GM12872 (cell line): ENCODE results near the gene DTHD1.

Source experiments
- TF ChIP-seq, protein P1 (sequence below): IDR thresholded peaks from 3 replicates; pipeline ENCODE4 v1.5.1; 2011; ENCODE audit warnings: low read depth, mild to moderate bottlenecking, low read length, moderate library complexity; ENCODE audit not compliant: insufficient read depth

DTHD1 gene

DNA sequence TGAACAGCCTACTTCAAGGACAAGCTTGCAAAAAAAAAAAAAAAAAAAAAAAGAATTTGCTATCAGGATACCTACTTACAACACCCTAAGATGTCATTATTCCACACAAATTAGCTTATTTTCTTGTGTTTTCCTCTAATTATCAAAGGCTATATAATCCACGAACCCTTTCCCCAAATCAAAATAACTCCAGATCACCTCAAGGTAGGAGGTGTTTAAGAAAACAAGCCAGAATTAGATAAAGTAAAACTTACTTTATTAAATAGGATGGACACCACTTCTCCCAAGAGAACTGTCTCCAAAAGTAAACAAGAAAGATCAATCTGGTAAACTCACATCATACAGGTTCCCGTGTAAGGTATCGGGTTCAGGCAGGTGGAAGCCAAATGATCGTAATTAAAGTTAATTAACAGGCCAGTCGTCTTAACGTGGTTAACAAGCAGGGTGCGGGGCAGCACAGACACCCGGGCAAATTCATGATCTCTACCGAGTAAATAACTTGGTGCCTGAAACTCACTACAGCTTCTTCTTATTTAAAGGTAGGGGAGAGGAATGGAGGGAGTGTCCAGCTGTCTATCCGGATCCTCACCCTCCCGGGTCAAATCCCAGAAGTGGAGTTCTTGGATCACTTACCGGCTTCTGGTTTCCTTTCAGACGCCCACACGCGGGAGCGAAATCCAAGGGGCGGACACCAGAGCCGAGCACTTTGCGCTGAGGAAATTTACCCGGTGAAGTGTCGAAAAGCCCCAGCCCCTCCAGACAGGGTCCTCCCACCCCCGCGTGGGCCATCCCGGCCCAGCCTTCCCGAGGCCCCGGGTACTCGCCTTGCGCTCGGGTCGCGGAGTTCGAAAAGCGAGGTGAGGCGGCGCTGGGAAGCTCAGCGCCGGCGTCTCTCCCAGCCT lies 37.8 kb upstream of the DTHD1 start:
- TF ChIP-seq, protein P1, sequence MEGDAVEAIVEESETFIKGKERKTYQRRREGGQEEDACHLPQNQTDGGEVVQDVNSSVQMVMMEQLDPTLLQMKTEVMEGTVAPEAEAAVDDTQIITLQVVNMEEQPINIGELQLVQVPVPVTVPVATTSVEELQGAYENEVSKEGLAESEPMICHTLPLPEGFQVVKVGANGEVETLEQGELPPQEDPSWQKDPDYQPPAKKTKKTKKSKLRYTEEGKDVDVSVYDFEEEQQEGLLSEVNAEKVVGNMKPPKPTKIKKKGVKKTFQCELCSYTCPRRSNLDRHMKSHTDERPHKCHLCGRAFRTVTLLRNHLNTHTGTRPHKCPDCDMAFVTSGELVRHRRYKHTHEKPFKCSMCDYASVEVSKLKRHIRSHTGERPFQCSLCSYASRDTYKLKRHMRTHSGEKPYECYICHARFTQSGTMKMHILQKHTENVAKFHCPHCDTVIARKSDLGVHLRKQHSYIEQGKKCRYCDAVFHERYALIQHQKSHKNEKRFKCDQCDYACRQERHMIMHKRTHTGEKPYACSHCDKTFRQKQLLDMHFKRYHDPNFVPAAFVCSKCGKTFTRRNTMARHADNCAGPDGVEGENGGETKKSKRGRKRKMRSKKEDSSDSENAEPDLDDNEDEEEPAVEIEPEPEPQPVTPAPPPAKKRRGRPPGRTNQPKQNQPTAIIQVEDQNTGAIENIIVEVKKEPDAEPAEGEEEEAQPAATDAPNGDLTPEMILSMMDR, result no peak

DNA sequence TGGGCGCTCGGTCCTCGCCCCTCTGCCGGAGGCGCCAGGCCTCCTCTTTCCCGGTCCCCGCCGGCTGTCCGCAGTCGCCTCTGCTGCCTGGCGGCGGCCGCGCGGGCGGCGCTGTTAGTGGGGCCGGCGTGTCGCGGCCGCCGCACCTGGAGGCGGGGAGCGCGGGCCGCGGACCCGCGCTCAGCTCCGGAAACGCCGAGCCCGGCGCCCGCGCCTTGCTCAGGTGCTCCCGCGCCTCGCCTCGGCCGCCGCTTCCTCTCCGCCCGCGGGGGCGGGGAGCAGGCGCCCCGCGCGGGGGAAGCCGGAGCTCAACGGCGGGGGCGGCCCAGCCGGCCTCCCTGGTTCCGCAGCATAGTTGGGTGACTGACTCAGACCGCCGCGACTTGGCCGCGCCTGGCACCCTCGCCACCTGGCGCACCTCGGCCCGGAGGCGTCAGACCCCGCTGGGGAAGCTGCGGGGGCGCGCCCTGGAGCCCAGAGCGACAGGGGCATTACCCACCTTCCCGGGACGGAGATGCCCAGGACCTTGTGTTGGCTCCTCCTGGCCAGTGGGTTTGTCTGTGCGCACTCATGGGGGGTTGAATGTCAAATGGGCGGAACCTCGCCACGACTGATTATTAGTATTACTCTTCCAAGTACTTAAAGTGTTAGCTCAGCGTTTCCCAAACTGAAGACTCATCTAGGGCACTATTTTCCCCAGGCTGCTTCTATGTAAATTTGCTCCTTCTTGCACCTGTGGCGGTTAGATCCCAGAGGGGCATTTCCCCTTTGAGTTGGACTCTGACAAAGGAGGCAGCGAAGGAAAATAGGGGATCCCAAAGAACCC lies 36.9 kb upstream of the DTHD1 start, which contains the start of gene ARAP2:
ARAP2 (minus strand) TSS at position 258 of the 826 bp plus-strand sequence. CDS start 15,028 bp downstream, outside the sequence.
- TF ChIP-seq, protein P1, result no peak

DNA sequence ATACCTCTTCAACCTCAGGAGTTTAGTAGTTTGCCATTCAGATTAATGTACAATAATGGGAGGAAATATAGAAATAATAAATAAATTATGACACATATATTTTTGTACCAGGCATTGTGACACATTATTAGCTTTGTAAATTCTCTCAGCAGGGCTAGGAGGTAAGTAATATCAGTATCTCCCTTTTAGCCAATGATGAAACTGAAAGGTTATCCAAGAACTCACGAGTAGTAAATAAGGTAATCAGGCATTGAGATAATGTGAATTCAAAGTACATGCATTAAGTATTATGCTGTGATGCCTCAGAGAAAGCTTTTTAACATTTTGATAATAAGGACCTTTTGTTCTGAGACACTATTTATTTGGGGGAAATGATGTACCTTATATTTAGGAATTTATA lies 31.8 kb upstream of the DTHD1 start:
- TF ChIP-seq, protein P1, result no peak

DNA sequence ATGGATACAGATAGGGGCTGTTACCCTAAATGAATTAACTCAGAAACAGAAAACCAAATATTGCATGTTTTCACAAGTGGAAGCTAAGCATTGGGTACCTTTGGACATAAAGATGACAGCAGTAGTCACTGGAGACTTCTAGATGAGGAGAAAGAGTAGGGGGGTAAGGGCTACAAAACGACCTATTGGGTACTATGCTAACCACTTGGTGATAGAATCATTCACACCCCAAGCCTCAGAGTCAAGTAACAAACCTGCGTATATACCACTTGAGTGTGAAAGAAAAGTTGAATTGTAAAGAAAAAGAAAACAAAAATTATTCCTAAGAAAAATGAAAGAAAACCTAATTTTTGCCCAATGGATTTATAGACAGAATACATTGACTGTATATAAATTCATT lies 29.4 kb upstream of the DTHD1 start:
- TF ChIP-seq, protein P1, result no peak

DNA sequence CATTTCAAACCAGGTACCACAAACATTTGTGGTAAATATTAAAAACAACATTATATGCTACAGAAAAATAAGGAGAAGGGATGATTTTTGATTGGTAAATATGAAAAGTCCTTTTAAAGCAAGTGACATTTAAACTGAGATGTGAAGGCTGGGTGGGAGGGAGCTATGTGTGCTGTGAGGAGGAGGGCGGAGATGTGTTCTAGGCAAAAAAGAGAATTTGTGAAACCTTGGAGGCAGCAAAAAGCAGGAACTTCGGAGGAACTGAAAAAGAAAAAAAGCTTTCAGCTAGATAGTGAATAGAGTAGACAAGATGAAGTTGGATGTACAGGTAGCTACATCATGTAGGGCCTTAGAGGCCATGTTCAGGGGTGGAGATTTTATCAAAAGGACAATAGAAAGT lies 27.0 kb upstream of the DTHD1 start:
- TF ChIP-seq, protein P1, result no peak

DNA sequence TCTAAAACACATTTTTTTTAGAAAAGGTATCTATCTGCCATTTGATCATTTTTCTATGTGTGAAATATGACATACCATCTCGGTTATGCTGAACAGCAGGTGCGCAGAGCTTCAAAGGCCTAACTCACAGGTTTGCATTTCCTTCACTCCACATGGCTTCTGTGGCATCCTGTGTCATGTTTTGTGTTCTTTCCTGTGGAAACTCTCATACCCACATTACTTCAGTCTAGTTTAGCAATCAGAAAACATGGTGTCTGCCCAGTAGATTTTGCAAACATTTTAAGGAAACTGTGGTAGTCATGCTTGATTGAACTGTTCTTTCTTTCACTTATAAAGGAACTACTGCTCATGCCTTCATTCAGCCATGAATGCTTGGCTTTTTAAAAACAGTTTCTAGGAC lies 25.8 kb upstream of the DTHD1 start:
- TF ChIP-seq, protein P1, result no peak

DNA sequence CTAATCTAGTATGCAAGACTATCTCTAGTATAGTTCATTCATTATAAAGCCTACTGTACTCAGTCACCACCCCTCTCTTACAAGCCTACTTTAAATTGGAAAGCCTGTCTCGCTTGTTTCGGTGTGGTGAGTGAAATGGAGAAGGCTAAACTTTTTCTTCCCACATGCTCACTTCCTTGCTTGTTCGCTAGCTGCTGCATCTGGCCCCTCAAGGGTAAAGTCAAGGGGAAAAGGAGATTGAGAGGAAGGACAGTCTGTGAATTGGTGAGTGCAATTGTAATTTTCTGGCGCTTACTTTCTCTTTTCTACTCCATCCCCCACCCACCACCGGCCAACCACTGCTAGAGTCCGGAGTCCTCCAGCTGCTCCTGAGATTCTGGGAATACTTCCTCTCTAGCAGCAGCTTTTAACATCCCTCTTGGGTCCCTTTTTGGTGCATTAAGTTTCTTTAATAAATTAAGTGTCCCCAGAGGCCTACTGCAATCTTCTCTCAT lies 25.0 kb upstream of the DTHD1 start:
- TF ChIP-seq, protein P1, result no peak
